HepG2 (cell line): ENCODE measurements around the gene WDR47. TPM values are rescaled to one million over a fixed set of nuclear protein-coding genes. Genes with fewer than 3 reads are reported as not detected.

Source experiments
- ARNTL ChIP-seq: sonication (generic); formaldehyde crosslinking; IDR thresholded peaks from 2 replicates; pipeline ENCODE4 v1.4.0; 2020; ENCODE audit warnings: mild to moderate bottlenecking, missing genetic modification reagents
- ATF3 ChIP-seq: sonication (generic); formaldehyde crosslinking; IDR thresholded peaks from 2 replicates; pipeline ENCODE4 v1.4.0; 2020; ENCODE audit warnings: missing genetic modification reagents
- EZH2 ChIP-seq: conservative IDR thresholded peaks from 2 replicates; pipeline ENCODE4 v1.6.1; 2012; ENCODE audit warnings: mild to moderate bottlenecking, low read depth, low read length, moderate library complexity
- HOXA5 ChIP-seq: sonication (generic); formaldehyde crosslinking; IDR thresholded peaks from 2 replicates; pipeline ENCODE4 v1.4.0; 2020; ENCODE audit warnings: missing genetic modification reagents
- IRF9 ChIP-seq: sonication (generic); formaldehyde crosslinking; IDR thresholded peaks from 2 replicates; pipeline ENCODE4 v1.8.0; 2022; ENCODE audit warnings: missing genetic modification reagents, mild to moderate bottlenecking, borderline replicate concordance
- MAFF ChIP-seq: IDR thresholded peaks from 2 replicates; pipeline ENCODE4 v1.6.1; 2011; ENCODE audit warnings: low read depth, low read length, improper control_type of control experiment
- MXD4 ChIP-seq: IDR thresholded peaks from 2 replicates; pipeline ENCODE4 v1.6.1; 2016; ENCODE audit warnings: mild to moderate bottlenecking, missing biosample characterization, missing genetic modification reagents
- NCOA5 ChIP-seq: sonication (generic); formaldehyde crosslinking; IDR thresholded peaks from 2 replicates; pipeline ENCODE4 v1.4.0; 2020; ENCODE audit warnings: missing genetic modification reagents
- NCOR1 ChIP-seq: fragments of 200-600 bp; sonication (generic); IDR thresholded peaks from 2 replicates; pipeline ENCODE4 v1.7.0; 2017; ENCODE audit warnings: antibody characterized with exemption, low read length, borderline replicate concordance
- PITX1 ChIP-seq: sonication (generic); formaldehyde crosslinking; IDR thresholded peaks from 2 replicates; pipeline ENCODE4 v1.5.1; 2020; ENCODE audit warnings: mild to moderate bottlenecking, missing genetic modification reagents
- RBAK ChIP-seq: sonication (generic); formaldehyde crosslinking; IDR thresholded peaks from 2 replicates; pipeline ENCODE4 v1.5.1; 2020; ENCODE audit warnings: mild to moderate bottlenecking, missing genetic modification reagents
- ZBTB42 ChIP-seq: sonication (generic); formaldehyde crosslinking; IDR thresholded peaks from 2 replicates; pipeline ENCODE4 v1.5.0; 2020; ENCODE audit warnings: mild to moderate bottlenecking, missing genetic modification reagents
- ZNF296 ChIP-seq: sonication (generic); formaldehyde crosslinking; conservative IDR thresholded peaks from 2 replicates; pipeline ENCODE4 v1.5.0; 2020; ENCODE audit warnings: mild to moderate bottlenecking, missing genetic modification reagents
- ZNF407 ChIP-seq: sonication (generic); formaldehyde crosslinking; IDR thresholded peaks from one replicate; pipeline ENCODE4 v1.5.1; 2020; ENCODE audit warnings: mild to moderate bottlenecking, missing genetic modification reagents; ENCODE audit errors: not compliant biosample characterization
- ZNF605 ChIP-seq: sonication (generic); formaldehyde crosslinking; IDR thresholded peaks from 2 replicates; pipeline ENCODE4 v1.8.0; 2022; ENCODE audit warnings: mild to moderate bottlenecking, missing genetic modification reagents
- ZNF792 ChIP-seq: IDR thresholded peaks from 2 replicates; pipeline ENCODE4 v1.6.1; 2016
- polyA plus RNA-seq, 8 experiments: library from polyadenylated mRNA; depleted of rRNA in 3 of 8; stranded (reverse) in 7 of 8; unstranded in 1 of 8; fragments of >200 nt; fragmentation: Illumina TruSeq in 4 of 8; extraction: Trizol in 4 of 8; gene quantifications; 2 replicates each; pipeline versions ENCODE4 v1.2.1 to v1.2.3, GENCODE V29; 2011 to 2016; ENCODE audit warnings: low read depth in 4 of 8, missing spikeins in 1 of 8, mixed read lengths in 1 of 8; ENCODE audit not compliant: insufficient read depth in 1 of 8
- total RNA-seq, 5 experiments: library from RNA; depleted of rRNA; stranded (reverse); fragments of >200 nt; fragmentation: Illumina TruSeq; extraction: Trizol; gene quantifications; 2 replicates each; pipeline ENCODE4 v1.2.3, GENCODE V29; 2016; ENCODE audit warnings: low read depth in 1 of 5

WDR47 gene
- total and polyA plus RNA-seq, 2 of the 13 experiments (the other 11 are each of a cell fraction or from before 2014, with no cell fraction given) = 4.3 to 5.9 TPM

GRCh38 chr1:109090196-109091077 lies 48.5 kb upstream of the WDR47 start, which contains the start of gene TMEM167B (continued):
- peak; percentile 88; the same call in 1 of the 2 replicates for TF ChIP-seq IRF9
- TF ChIP-seq ZNF296 = no peak
- TF ChIP-seq PITX1 (CRISPR knock-in tag) = no peak; the same call in 1 of the 2 replicates
- TF ChIP-seq ZNF605 (CRISPR knock-in tag) = peak; percentile 93
- TF ChIP-seq NCOA5 (CRISPR knock-in tag) = no peak
- peak; percentile 43; the same call in 1 of the 2 replicates for TF ChIP-seq MAFF
- TF ChIP-seq EZH2 = no peak
- TF ChIP-seq RBAK (CRISPR knock-in tag) = no peak
- TF ChIP-seq MXD4 (CRISPR knock-in tag) = peak; percentile 70; the same call in 1 of the 2 replicates
- no peak for TF ChIP-seq ZBTB42 (CRISPR knock-in tag)
- no peak for TF ChIP-seq ZNF407 (CRISPR knock-in tag)
- TF ChIP-seq NCOR1 = no peak
- peak; percentile 36; the same call in 1 of the 2 replicates for TF ChIP-seq HOXA5 (CRISPR knock-in tag)
- TF ChIP-seq ATF3 = peak; percentile 78
- TF ChIP-seq ARNTL = no peak
- peak; percentile 98 for TF ChIP-seq ZNF792
